Common myeloid progenitor, CD34-positive (primary cell): Measurements from ENCODE around the gene FAM135A.
"Not testable (repeated sequence)": the region's sequence is repeated elsewhere in the genome, so short reads cannot be mapped to it uniquely, and the experiment has no call there.

Experiments used
- CTCF ChIA-PET: fragments of 350-600 bp; sonication (Branson Sonifier 250); formaldehyde crosslinking; loops from one replicate; lab custom pipeline; 2021; ENCODE audit warnings: antibody characterized with exemption; lab: Charles Lee
- POLR2A ChIA-PET: fragments of 350-600 bp; sonication (Branson Sonifier 250); formaldehyde crosslinking; loops from one replicate; lab custom pipeline; 2021; ENCODE audit warnings: antibody characterized with exemption; lab: Charles Lee
- DNase-seq, 3 donors: peaks; one replicate each; pipeline versions ENCODE4 v3.0.0 to v3.0.0-alpha.2; 2013
- H3K27ac ChIP-seq, 2 experiments: 1 replicate in 1 of 2; 2 replicates in 1 of 2; pipeline ENCODE4 v1.7.0; 2013; ENCODE audit warnings: inconsistent platforms in 2 of 2, low read length in 2 of 2, mild to moderate bottlenecking in 2 of 2, low read depth in 1 of 2, moderate library complexity in 1 of 2; ENCODE audit not compliant: severe bottlenecking in 2 of 2, insufficient read depth in 1 of 2, poor library complexity in 1 of 2
- H3K27me3 ChIP-seq, 5 experiments: replicated peaks in 2 of 5; 1 replicate in 3 of 5; 2 replicates in 2 of 5; pipeline versions ENCODE4 v1.6.1 to v1.7.0; 2013; ENCODE audit warnings: low read length in 4 of 5, mild to moderate bottlenecking in 2 of 5, moderate library complexity in 2 of 5, inconsistent platforms in 1 of 5; ENCODE audit not compliant: insufficient read depth in 5 of 5, control insufficient read depth in 4 of 5
- H3K36me3 ChIP-seq, 4 experiments: 1 replicate in 2 of 4; 2 replicates in 2 of 4; pipeline versions ENCODE4 v1.6.1 to v1.7.0; 2013; ENCODE audit warnings: low read length in 3 of 4, control low read depth in 1 of 4, mild to moderate bottlenecking in 1 of 4; ENCODE audit not compliant: control insufficient read depth in 4 of 4, insufficient read depth in 4 of 4
- H3K4me1 ChIP-seq, 4 experiments: 1 replicate in 3 of 4; 2 replicates in 1 of 4; pipeline versions ENCODE4 v1.6.1 to v1.7.1; 2013; ENCODE audit warnings: low read length in 3 of 4, mild to moderate bottlenecking in 3 of 4, control low read depth in 1 of 4, inconsistent platforms in 1 of 4, moderate library complexity in 1 of 4; ENCODE audit not compliant: control insufficient read depth in 4 of 4, insufficient read depth in 4 of 4; ENCODE audit errors: control extremely low read depth in 1 of 4
- H3K4me3 ChIP-seq, 7 experiments: 1 replicate in 4 of 7; 2 replicates in 3 of 7; pipeline versions ENCODE4 v1.5.1 to v1.7.0; 2013; ENCODE audit warnings: mild to moderate bottlenecking in 7 of 7, low read length in 6 of 7, moderate library complexity in 6 of 7, inconsistent platforms in 2 of 7, low read depth in 2 of 7, control low read depth in 1 of 7; ENCODE audit not compliant: insufficient read depth in 4 of 7, control insufficient read depth in 1 of 7; ENCODE audit errors: extremely low read depth in 1 of 7
- H3K9me3 ChIP-seq, 5 experiments: 1 replicate in 4 of 5; 2 replicates in 1 of 5; pipeline versions ENCODE4 v1.6.1 to v1.7.1; 2013; ENCODE audit warnings: low read length in 4 of 5, mild to moderate bottlenecking in 2 of 5, inconsistent platforms in 1 of 5, low read depth in 1 of 5, moderate library complexity in 1 of 5; ENCODE audit not compliant: control insufficient read depth in 4 of 5, insufficient read depth in 2 of 5; ENCODE audit errors: control extremely low read depth in 1 of 5
- WGBS: methylation state at CpG from one replicate; pipeline ENCODE4 v1.1.5; 2013; ENCODE audit not compliant: insufficient coverage; 5-methylcytosine and 5-hydroxymethylcytosine counted together

Gene FAM135A

GRCh38 chr6:70601014-70601413 lies 187.7 kb downstream of the FAM135A start:
- Histone ChIP-seq H3K27me3 (no peaks in the 10 kb centered on the region), H3K9me3 (peaks cover 0 to 6% (median 2%) of the 10 kb centered on the region in 5 experiments), H3K4me1 (no peaks in the 10 kb centered on the region), H3K27ac (no peak overlapping the region), H3K36me3 (no peaks in the 10 kb centered on the region), H3K4me3 (no peak overlapping the region)
- 100% methylated on average over 1 of the region's 3 CpGs for WGBS
- ChIA-PET POLR2A (no interaction called here), CTCF (no interaction called here)
- no peak for DNase-seq

GRCh38 chr6:70604254-70604653 lies 190.9 kb downstream of the FAM135A start:
- Histone ChIP-seq H3K36me3 (no peaks in the 10 kb centered on the region), H3K4me1 (no peaks in the 10 kb centered on the region), H3K9me3 (peaks cover 0 to 6% (median 2%) of the 10 kb centered on the region in 5 experiments), H3K27ac (no peak overlapping the region), H3K27me3 (no peaks in the 10 kb centered on the region), H3K4me3 (no peak overlapping the region)
- ChIA-PET CTCF (no interaction called here), POLR2A (no interaction called here)
- DNase-seq, result no peak
- 100% methylated on average over 4 of the region's 6 CpGs for WGBS

- H3K36me3 ChIP-seq, CTCF ChIA-PET, DNase-seq, H3K27me3 ChIP-seq, H3K4me1 ChIP-seq, H3K4me3 ChIP-seq, H3K27ac ChIP-seq, H3K9me3 ChIP-seq, POLR2A ChIA-PET: not testable (repeated sequence)
- 80% methylated on average over 1 of the region's 2 CpGs for WGBS
These were observed 194.1 kb downstream of the FAM135A start for GRCh38 chr6:70607371-70607770.

- POLR2A ChIA-PET, H3K36me3 ChIP-seq, CTCF ChIA-PET, H3K4me3 ChIP-seq, DNase-seq, H3K4me1 ChIP-seq, H3K9me3 ChIP-seq, H3K27me3 ChIP-seq, H3K27ac ChIP-seq: not testable (repeated sequence)
- 92% methylated on average over 7 of the region's 13 CpGs for WGBS
These were observed 195.9 kb downstream of the FAM135A start for GRCh38 chr6:70609181-70609580.
